IMR-90 (cell line): Measurements from ENCODE around the gene NUFIP1. TPM values are rescaled to one million over a fixed set of nuclear protein-coding genes. Genes with fewer than 3 reads are reported as not detected.
A peak's percentile ranks its signal among the peaks of the same experiment; 100 is the strongest.

Experiments
- ATAC-seq: fragments of 200-7000 bp; cut with Tn5 transposase; 2 replicates; pipeline ENCODE4 v1.9.1; 2020; ENCODE audit warnings: low read depth, mild to moderate bottlenecking, moderate library complexity
- BruUV-seq: library from RNA; stranded (reverse); fragments of 400-500 nt; replicated peaks from 2 replicates; lab custom pipeline; 2021; lab: Mats Ljungman, UMichigan
- CTCF ChIA-PET: fragments of 300-600 bp; formaldehyde crosslinking; extraction: SDS; loops from one replicate; lab custom pipeline; 2021; ENCODE audit warnings: antibody characterized with exemption; lab: Yijun Ruan, JAX
- POLR2A ChIA-PET: fragments of 300-600 bp; sonication (Branson Sonifier 250); formaldehyde crosslinking; loops from one replicate; lab custom pipeline; 2022; ENCODE audit warnings: antibody characterized with exemption; ENCODE audit not compliant: unreplicated experiment; lab: Charles Lee
- DNase-seq: peaks from one replicate; pipeline ENCODE4 v3.0.0; 2013
- H2AFZ ChIP-seq: replicated peaks from 2 replicates; pipeline ENCODE3; 2013; ENCODE audit warnings: low read length, mild to moderate bottlenecking; ENCODE audit not compliant: poor library complexity
- H2AK5ac ChIP-seq: 2 replicates; pipeline ENCODE4 v1.6.1; 2013; ENCODE audit warnings: low read depth, low read length, inconsistent platforms
- H2AK9ac ChIP-seq: replicated peaks from 2 replicates; pipeline ENCODE3; 2013; ENCODE audit warnings: mild to moderate bottlenecking, low read depth, low read length, moderate library complexity; ENCODE audit not compliant: poor library complexity
- H2BK120ac ChIP-seq: 2 replicates; pipeline ENCODE4 v1.6.1; 2013; ENCODE audit warnings: low read depth, low read length, inconsistent platforms
- H2BK15ac ChIP-seq: 3 replicates; pipeline ENCODE4 v1.6.1; 2013; ENCODE audit warnings: low read depth, low read length, inconsistent platforms
- H2BK20ac ChIP-seq: 2 replicates; pipeline ENCODE4 v1.6.1; 2013; ENCODE audit warnings: low read depth, mild to moderate bottlenecking, inconsistent platforms, low read length, moderate library complexity
- H2BK5ac ChIP-seq: 2 replicates; pipeline ENCODE4 v1.6.1; 2013; ENCODE audit warnings: mild to moderate bottlenecking, low read depth, low read length, inconsistent platforms; ENCODE audit not compliant: poor library complexity, severe bottlenecking
- H3K14ac ChIP-seq: replicated peaks from 2 replicates; pipeline ENCODE4 v1.6.1; 2013; ENCODE audit warnings: low read depth, low read length, inconsistent platforms
- H3K18ac ChIP-seq: 2 replicates; pipeline ENCODE4 v1.6.1; 2013; ENCODE audit warnings: low read depth, low read length, control low read depth
- H3K23ac ChIP-seq: 2 replicates; pipeline ENCODE4 v1.6.1; 2013; ENCODE audit warnings: low read depth, low read length, inconsistent platforms
- H3K27ac ChIP-seq: 2 replicates; pipeline ENCODE4 v1.5.1; 2013; ENCODE audit warnings: mild to moderate bottlenecking, control low read depth, low read length; ENCODE audit not compliant: insufficient read depth
- H3K27me3 ChIP-seq: 2 replicates; pipeline ENCODE4 v1.6.1; 2013; ENCODE audit warnings: low read length; ENCODE audit not compliant: control insufficient read depth, insufficient read depth
- H3K36me3 ChIP-seq: 2 replicates; pipeline ENCODE4 v1.6.1; 2013; ENCODE audit warnings: low read length, mixed read lengths; ENCODE audit not compliant: control insufficient read depth, insufficient read depth
- H3K4ac ChIP-seq: 2 replicates; pipeline ENCODE4 v1.6.1; 2013; ENCODE audit warnings: low read depth, low read length, inconsistent platforms
- H3K4me1 ChIP-seq: 2 replicates; pipeline ENCODE4 v1.6.1; 2013; ENCODE audit warnings: low read length, mixed read lengths; ENCODE audit not compliant: control insufficient read depth, insufficient read depth
- H3K4me2 ChIP-seq: 2 replicates; pipeline ENCODE4 v1.6.1; 2013; ENCODE audit warnings: low read depth, mild to moderate bottlenecking, control low read depth, low read length, moderate library complexity
- H3K4me3 ChIP-seq: 2 replicates; pipeline ENCODE4 v1.5.1; 2013; ENCODE audit warnings: low read depth, mild to moderate bottlenecking, control low read depth, low read length, moderate library complexity; ENCODE audit not compliant: insufficient read depth
- H3K56ac ChIP-seq: 2 replicates; pipeline ENCODE4 v1.6.1; 2013; ENCODE audit warnings: low read length, inconsistent platforms; ENCODE audit not compliant: insufficient read depth; ENCODE audit errors: extremely low read depth
- H3K79me1 ChIP-seq, 2 experiments: 2 replicates each; pipeline ENCODE4 v1.6.1; 2013; ENCODE audit warnings: low read length in 2 of 2, inconsistent platforms in 1 of 2, low read depth in 1 of 2
- H3K9ac ChIP-seq: 2 replicates; pipeline ENCODE4 v1.6.1; 2013; ENCODE audit warnings: low read depth, low read length, control low read depth
- H3K9me1 ChIP-seq: 2 replicates; pipeline ENCODE4 v1.6.1; 2013; ENCODE audit warnings: low read length, inconsistent platforms; ENCODE audit not compliant: insufficient read depth
- H3K9me3 ChIP-seq: 2 replicates; pipeline ENCODE4 v1.6.1; 2013; ENCODE audit warnings: low read length; ENCODE audit not compliant: control insufficient read depth, insufficient read depth
- H4K20me1 ChIP-seq: 2 replicates; pipeline ENCODE4 v1.6.1; 2013; ENCODE audit warnings: low read length, inconsistent platforms; ENCODE audit not compliant: insufficient read depth
- H4K5ac ChIP-seq: 2 replicates; pipeline ENCODE4 v1.6.1; 2013; ENCODE audit warnings: mild to moderate bottlenecking, low read depth, low read length, control low read depth
- H4K8ac ChIP-seq, 2 experiments: 2 replicates each; pipeline ENCODE4 v1.6.1; 2013; ENCODE audit warnings: low read depth in 2 of 2, low read length in 2 of 2, control low read depth in 1 of 2, inconsistent platforms in 1 of 2
- H4K91ac ChIP-seq: 2 replicates; pipeline ENCODE4 v1.6.1; 2013; ENCODE audit warnings: low read depth, low read length, inconsistent platforms; ENCODE audit not compliant: insufficient read depth
- CEBPB ChIP-seq: IDR thresholded peaks from 2 replicates; pipeline ENCODE4 v1.6.1; 2012; ENCODE audit warnings: low read depth, low read length, improper control_type of control experiment
- MAFK ChIP-seq: IDR thresholded peaks from 2 replicates; pipeline ENCODE4 v1.6.1; 2012; ENCODE audit warnings: low read depth, low read length, improper control_type of control experiment
- WGBS, 2 experiments: methylation state at CpG; one replicate each; pipeline versions ENCODE4 v1.1.5 to v1.1.7; 2013; ENCODE audit warnings: missing lambda C conversion rate in 2 of 2; ENCODE audit not compliant: insufficient read length in 1 of 2; ENCODE audit errors: extremely low coverage in 2 of 2; 5-methylcytosine and 5-hydroxymethylcytosine counted together
- dilution Hi-C: fragments of 300-500 bp; cut with HindIII; formaldehyde crosslinking; loops from one replicate; pipeline ENCODE4 v1.14.3; 2018; ENCODE audit warnings: low sequenced_read_pairs; ENCODE audit not compliant: unreplicated experiment
- in situ Hi-C: fragments of 300-500 bp; cut with MboI; formaldehyde crosslinking; loops from 3 replicates; pipeline ENCODE4 v1.14.3; 2019; ENCODE audit warnings: low sequenced_read_pairs, inconsistent platforms, mixed read lengths
- intact Hi-C: fragments of 100-400 bp; cut with micrococcal nuclease; formaldehyde crosslinking; loops from 2 replicates; pipeline ENCODE4 v1.10.0; 2022
- polyA plus RNA-seq, 3 experiments: library from polyadenylated mRNA; depleted of rRNA; stranded (reverse); fragments of >200 nt; gene quantifications; 2 replicates each; pipeline ENCODE4 v1.2.3, GENCODE V29; 2012; ENCODE audit warnings: low replicate concordance in 1 of 3
- total RNA-seq: library from RNA; depleted of rRNA; stranded (reverse); fragments of >200 nt; gene quantifications from 2 replicates; pipeline ENCODE4 v1.2.3, GENCODE V29; 2012

NUFIP1 gene
- total and polyA plus RNA-seq, 2 of the 4 experiments (the other 2 are of a cell fraction): 1.4 to 2.3 TPM

- Histone ChIP-seq H4K5ac (no peak overlapping the region), H3K14ac (no peak overlapping the region), H2BK120ac (no peak overlapping the region), H3K27ac (no peak overlapping the region), H4K20me1 (no peaks in the 10 kb centered on the region), H3K27me3 (no peaks in the 10 kb centered on the region), H2AK5ac (no peak overlapping the region), H3K23ac (no peak overlapping the region), H3K4ac (no peak overlapping the region), H3K36me3 (peaks cover 27% of the 10 kb centered on the region), H3K4me1 (peaks cover 5% of the 10 kb centered on the region), H2BK15ac (no peak overlapping the region), H3K9me3 (no peaks in the 10 kb centered on the region), H2BK20ac (no peak overlapping the region), H3K18ac (no peak overlapping the region), H3K56ac (no peak overlapping the region), H4K91ac (no peak overlapping the region), H3K9me1 (peaks cover 5% of the 10 kb centered on the region; the same call in 1 of the 2 replicates), H3K4me3 (no peak overlapping the region), H2AK9ac (no peak overlapping the region), H3K9ac (no peak overlapping the region), H3K79me1 (peaks cover 2 to 3% of the 10 kb centered on the region in 2 experiments; a peak in 2 of 4 replicates), H4K8ac (no peak overlapping the region), H2BK5ac (no peak overlapping the region), H3K4me2 (no peak overlapping the region), H2AFZ (no peak overlapping the region)
- dilution Hi-C loops (no loop called here), intact Hi-C loops (no loop called here), in situ Hi-C loops (no loop called here)
- DNase-seq: no peak
- ChIA-PET CTCF (no interaction called here), POLR2A (interaction anchor here (0.6 kb wide), 1 partner anchor 17 kb away, joined by 3 read pairs; no protein-coding TSS in a partner anchor)
- no TSS peak for BruUV-seq
- 100% methylated on average over 1 of the region's 6 CpGs; no CpG with 5 or more reads in 1 of the 2 experiments for WGBS, 2 experiments
- TF ChIP-seq CEBPB (peak; percentile 84), MAFK (no peak)
- ATAC-seq: no peak
These were observed 21.9 kb upstream of the NUFIP1 start for GRCh38 chr13:45011198-45011597.
